HTERT RPE-1 (cell line): ENCODE measurements around the gene WFS1.

Experiments
- in situ Hi-C: fragments of 300-500 bp; cut with MboI; formaldehyde crosslinking; loops from 4 replicates; pipeline ENCODE4 v1.14.3; 2020; ENCODE audit warnings: low sequenced_read_pairs

Gene WFS1

DNA sequence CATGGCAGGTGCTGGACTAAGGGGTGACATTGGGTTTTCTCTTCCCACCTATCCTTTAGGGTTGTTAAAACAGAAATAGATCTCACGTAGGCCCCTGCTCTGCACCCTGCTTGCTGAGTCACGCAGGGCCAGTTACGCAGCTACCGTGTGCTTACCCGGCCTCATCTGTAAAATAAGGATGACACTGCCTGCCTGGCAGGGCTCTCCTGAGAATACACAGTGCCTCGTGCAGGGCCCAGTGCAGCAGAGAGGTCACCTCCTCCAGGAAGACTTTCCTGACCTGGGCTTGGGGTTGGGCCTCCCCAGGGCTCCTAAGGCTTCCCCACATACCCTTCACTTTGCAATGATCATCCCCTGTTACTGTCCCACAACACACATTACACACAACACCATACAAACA is 35.7 kb upstream of the WFS1 start:
- in situ Hi-C loops, result no loop called here

DNA sequence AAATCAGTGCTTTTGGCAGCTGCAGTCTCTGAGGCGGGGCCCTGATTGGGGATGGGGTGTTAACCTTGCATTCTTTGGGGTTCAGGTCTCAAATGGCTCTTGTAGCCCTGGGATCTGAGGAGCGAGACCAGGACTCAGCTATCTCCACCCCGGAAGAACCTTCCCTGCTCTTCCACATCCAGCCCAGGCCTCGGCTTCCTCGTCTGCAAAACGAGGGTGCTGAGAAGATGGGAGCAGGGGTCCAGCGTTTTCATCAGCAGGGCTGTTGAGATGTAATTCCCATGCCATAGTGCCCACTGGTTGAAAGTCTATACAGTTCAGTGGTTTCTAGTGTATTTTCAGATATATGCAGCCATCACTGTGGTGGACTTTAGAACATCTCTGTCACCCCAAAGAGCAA is 34.6 kb upstream of the WFS1 start:
- in situ Hi-C loops, result no loop called here

DNA sequence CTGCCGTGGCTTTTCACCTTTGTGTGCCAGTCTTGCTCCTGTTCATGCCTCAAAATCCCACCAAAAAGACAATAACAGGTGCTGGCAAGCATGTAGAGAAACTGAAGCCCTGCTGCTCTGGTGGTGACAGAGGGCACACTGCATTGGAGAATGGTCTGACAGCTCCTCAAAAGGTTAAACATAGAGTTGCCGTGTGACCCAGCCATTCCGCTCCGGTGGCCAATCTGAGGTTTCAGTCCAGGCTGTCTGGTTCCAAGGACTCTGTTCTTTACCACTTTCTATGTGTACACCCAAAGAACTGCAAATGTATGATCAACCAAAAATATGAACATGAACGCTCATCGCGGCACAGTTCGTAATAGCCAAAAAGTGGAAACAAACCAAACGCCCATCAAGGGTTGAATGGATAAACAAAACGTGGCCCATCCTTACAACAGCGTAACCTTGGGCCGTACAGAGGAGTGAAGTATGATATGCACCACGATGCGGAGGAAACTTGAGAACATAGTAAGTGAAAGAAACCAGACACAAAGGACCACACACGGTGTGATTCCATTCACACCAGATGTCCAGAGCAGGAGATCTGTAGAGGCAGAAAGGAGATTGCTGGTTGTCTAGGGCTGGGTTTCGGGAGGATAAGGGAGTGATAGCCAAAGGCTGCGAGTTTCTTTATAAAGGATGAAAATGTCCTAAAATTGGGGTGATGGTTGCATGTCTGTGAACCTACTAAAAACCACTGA is 33.6 kb upstream of the WFS1 start:
- in situ Hi-C loops, result no loop called here

DNA sequence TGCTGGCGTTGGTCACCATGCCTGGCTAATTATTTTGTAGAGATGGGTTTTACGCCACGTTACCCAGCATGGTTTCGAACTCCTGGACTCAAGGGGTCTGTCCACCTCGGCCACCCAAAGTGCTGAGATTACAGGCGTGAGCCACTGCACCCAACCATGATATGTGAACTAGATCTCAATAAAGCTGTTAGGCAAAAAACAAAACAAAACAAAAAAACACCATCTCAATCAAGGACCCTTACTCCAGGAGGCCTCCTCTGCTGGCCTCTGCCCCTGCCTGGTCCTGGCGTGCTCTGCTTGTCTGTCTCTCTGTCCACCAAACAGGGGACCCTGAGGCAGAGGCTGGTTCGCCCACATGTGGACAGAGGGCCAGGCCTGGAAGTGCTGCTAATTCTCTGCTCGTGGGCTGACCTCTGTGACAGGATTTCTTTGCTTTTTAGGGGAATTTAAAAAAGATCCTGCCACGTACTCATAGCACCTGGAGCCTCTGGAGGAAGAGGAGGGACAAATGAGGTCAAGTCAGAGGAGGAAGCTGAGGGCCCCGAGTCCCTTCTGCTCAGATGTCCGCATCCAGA is 32.7 kb upstream of the WFS1 start:
- in situ Hi-C loops, result no loop called here

DNA sequence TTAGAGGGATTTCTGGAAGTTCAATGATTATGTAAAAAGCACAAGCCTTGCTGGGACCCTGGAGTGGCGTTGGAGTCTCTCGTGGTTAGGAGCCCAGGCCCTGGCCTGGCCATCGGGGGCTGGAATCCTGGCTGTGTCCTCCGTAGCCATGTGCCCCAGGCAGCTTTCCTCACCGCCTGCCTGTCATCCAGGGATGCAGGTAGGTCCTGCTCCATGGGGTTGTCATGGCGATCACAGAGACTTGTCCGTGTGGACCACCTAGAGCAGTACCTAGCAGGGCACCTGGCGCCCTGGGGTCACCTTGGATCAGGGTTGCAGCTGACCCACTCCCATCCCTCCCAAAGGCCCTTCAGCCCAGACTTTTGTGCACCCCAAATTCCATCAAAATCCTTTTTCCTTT is 30.2 kb upstream of the WFS1 start:
- in situ Hi-C loops, result no loop called here

DNA sequence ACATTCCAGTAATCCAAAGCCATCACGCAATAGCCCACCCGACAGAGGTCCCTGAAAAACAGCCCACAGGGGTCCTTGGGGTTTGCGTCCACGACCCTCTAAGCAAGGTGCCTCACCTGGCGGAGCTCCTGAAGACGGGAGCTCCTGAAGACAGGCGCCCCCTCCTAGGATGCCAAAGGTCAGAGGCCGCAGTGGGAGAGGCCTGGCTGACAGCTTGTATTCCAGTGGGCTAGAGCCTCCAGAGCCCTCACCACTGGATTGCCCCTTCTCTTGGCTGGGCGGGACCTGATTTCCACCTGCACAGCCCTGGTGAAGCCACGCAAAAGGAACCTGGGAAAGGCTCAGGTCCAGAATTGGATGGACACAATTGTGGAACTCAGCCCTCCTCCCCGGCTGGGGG is 29.7 kb upstream of the WFS1 start:
- in situ Hi-C loops, result no loop called here

DNA sequence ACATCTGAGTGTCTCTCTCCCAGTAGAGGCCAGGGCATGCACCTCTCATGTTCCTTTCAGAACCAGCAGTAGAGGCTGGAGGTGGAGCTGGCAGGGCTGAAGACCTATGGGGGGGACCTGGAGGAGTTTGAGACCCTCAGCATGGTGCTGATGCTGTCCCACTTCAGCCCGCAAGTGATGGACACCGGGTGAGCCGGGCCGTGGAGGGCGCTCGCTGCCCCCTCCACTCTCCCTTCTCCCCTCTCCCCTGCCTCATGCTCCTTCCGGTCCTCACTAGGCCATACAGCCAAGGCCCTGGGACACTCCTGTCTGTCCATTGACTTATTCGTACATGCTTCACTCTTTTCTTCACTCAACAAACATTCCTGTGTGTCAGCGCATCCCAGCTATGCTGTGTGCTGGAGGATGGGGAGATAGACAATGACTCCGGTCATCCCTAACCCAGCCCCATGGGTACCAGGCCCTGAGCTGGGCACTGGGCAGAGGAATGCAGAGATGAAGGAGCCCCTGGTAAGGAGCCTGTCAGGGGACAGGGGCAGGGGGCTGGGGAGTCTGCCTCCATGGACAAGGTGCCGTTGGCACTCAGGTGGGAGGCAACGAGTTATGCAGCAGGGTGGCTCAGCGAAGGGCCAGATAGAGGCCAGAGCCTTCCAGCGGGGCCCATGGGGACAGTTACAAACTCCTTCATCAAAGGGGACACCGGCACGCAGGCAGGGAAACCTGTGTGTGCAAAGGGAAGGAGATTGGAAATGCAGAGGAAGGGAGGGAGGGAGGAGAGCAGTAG is 28.4 kb upstream of the WFS1 start:
- in situ Hi-C loops, result no loop called here

DNA sequence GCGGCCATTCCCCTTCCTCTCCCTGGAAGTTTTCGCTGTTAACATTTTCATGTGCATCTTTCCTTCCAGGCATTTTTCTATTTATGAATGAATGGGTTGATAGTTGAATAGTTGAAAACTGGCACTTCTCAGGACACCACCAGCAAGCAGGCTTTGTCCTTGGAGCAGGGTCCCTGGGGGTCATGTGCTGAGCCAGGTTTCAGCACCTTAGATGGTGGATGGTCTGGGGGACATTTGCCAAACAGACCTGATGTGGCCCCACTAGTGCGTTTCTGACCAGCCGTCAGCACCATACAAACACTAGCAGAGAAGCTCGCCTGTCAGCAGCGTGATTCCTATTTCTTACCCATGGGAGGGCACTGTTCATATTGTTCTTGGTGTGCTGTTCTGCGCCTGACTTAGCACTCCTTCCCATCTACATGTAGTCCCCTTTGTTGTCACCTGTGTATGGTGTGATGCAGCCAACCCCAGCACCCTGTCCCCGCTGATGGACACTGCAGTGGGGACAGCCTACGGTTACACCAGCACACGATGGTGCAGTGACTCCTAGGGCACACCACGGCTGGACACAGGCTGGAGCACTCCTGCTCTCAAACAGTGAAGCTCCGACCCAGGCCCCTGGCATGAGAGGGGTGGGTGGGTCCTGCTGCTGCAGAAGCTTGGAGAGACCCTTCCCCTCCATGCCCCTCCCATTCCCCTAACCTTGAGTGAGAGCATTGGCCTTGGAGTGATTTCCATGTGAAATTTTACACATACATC is 27.2 kb upstream of the WFS1 start:
- in situ Hi-C loops, result no loop called here

DNA sequence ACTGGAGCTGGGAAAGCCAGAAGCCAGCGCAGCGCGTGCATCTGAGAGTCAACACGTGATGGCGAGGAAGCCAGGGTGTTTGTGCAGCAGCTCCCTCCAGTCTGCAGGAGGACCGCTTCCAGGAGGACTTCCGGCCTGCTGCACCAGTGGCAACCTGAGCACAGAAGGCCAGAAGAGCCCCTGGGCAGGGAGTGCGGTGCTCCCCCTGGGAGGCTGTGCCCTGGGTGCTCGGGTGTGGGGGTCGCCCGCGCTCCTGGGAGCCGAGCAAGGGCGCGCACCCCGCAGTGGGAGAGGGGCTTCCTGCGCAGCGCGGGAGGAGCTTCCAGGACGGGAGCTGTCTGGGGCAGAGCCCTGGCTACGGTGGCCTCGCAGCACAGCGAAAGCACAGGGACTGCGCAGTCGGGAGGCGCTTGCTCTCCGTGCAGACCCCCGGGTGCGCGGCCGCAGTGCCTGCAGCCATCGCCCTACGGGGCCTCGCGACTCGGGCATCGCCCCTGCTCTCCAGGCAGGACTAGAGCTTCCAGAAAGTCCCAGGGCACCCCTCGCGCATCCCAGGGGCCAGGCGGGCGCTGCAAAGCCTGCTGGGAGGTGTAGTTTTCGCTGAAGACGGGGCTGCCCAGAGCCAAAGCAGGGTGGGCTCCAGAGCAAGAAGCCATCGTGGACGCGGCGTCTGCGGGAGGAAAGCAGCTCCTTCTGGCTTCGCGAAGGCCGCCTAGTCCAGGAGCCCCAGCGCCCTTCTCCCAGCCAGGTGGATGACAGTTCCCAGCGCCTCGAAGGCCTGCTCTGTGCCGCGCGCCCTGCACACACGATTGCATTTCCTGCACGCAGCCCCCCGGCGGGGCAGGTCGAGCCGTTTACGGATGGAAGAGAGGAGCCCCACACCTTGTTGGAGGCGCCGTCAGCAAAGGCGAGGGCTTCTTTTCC is 24.1 kb upstream of the WFS1 start:
- in situ Hi-C loops, result no loop called here

DNA sequence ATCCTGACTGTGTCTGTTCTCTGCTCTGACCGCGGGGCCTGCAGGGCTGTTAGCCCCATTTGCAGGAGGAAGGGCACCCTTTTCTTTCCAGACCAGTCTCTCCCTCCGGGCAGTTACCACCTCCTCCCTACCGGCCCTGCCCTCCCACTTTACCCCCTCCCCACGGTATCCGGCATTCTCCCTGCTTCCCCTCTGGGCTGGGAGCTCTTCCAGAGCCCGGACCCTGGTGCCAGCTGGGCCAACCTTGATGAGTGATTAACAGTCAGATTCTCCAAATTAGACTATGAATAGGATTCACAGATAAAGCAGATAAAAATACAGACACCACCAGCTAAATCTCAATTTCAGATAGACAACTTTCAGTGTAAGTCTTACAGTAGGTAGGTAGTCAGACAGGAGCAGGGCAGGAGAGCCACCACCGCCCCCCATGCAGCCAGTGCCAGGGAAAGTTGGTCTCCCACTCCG is 23.4 kb upstream of the WFS1 start:
- in situ Hi-C loops, result no loop called here

DNA sequence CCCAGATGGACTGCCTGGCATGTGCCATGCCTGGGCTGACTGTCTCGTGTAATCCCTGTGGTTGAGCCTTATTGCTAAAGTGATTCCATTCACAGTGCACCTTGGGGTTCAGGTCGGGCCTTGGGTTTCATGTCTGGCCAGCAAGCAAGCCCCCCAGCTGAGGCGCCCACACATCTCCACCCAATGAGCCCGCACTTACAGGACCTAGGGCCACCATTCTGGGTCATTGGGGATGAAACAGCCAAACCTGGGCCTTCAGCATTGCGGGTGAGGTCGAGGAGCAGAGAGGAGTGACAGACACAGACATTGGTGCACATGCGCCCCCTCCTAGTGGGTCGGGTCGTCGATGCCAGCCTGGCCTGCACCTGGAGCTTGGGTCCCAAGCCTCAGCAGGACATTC is 21.3 kb upstream of the WFS1 start:
- in situ Hi-C loops, result no loop called here

DNA sequence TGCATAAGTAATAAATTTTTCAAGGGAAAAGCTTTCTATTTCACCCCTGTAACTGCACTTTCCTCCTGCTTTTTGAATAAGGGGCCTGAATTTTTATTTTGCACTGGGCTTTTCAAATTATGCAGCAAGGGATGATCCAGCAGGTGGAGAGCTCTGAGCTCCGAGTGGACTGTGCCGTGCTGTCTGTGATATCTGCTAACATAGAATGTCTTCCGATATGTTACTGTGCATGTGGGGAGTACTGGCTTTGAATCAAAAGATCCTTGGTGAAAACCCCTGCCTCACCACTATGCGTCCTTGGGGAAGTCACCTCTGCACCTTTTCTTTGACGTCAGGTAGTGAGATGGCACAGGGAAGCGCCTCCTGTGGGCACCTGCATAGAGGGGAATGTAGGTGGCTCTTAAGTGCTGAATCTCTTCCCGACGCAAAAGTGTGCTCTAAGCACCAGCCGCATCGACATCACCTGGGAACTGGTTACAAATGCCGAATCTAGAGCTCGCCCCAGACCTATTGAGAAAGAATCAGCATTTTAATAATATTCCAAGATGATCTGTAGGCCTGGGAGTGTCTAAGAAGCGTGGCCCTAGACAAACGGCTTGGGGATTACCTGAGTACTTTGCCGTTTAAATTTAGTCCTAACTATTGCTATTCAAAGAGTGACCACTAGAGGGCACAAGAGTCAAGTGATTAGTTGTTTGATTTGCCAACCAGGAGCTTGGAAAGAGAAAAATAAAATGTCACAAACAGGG is 19.2 kb upstream of the WFS1 start:
- in situ Hi-C loops, result no loop called here

DNA sequence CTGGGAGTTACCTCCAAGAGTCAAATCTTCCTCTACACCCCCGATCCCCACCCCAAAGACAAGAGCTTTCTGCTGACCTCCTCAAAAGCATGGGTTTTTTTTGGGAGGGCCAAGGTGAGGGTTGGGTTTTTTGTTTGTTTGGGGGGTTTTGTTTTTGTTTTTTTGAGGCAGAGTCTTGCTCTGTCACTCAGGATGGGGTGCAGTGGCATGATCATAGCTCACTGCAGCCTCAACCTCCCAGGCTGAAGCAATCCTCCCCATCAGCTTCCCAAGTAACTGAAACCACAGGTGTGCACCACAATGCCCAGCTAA is 18.7 kb upstream of the WFS1 start:
- in situ Hi-C loops, result no loop called here

DNA sequence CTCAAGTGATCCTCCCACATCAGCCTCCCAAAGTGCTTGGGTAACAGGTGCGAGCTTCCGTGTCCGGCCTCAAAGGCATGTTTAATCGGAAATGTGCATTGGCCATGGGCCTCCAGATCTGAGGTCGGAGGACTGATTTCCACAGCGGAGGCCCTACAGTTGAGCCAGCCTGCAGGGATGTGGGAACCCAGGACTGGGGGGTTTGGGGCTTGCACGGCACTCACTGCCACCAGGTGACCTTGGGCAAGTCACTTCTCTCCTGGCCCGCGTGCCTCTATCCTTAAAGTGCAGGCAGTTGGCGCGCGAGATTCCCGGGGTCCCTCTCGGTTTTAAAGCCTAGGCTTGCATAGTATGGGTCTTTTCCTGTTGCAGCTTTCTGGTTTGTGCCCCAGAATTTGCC is 18.3 kb upstream of the WFS1 start:
- in situ Hi-C loops, result no loop called here

DNA sequence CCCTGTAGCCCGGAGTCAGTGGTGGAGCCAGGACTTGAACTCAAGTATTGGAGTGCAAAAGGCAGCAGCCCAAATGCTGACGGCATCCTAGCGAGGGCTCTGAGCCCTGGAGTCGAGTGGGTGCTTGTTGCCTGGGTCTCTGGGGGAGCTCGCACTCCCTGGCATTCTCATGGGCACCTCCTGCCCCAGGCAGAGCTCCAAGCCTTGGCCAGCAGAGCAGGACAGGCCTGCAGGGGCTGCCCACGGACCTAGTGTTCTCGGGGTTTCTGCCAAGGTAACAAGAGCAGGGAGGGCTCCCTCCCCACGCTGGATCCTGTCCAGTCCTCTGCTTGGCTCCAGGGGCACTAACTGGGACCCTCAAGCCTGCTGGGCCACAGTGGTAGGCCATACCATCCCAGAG is 17.6 kb upstream of the WFS1 start:
- in situ Hi-C loops, result no loop called here

DNA sequence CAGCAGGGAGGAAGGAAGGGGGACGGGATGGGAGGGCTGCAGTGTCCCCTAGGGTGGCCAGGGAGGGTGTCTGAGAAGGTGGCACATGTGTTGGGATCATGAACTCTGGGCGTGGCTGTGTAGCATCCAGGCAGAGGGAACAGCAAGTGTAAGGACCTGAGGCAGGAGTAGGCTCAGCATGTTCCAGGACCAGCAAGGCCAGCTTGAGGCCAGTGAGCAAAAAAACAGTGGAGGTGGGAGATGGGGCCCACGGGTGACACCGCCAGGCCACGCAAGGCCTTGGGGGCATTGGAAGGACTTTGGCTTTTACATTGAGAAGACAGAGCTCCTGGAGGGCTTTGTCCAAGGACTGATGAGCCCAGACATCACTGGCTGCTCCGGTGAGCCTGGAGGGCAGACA is 16.5 kb upstream of the WFS1 start:
- in situ Hi-C loops, result no loop called here

DNA sequence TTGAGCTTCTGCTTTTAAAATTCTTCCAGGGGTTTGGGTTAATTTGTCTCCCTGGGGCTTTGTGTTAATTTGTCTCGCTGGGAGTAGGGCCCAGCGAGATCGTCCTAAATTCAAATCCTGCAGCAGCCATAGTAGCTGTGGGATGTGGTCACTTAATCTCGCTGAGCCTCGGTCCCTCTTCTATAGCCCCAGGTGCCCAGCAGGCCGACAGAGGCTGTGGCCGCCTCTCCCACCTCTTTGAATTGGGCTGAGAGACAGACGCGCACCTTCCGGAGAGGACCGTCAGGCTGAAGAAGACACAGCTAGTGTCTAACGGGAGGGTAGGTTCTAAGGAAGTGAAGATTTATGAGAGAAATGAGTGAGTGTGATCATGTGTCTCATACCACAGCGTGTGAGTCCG is 15.7 kb upstream of the WFS1 start:
- in situ Hi-C loops, result no loop called here

DNA sequence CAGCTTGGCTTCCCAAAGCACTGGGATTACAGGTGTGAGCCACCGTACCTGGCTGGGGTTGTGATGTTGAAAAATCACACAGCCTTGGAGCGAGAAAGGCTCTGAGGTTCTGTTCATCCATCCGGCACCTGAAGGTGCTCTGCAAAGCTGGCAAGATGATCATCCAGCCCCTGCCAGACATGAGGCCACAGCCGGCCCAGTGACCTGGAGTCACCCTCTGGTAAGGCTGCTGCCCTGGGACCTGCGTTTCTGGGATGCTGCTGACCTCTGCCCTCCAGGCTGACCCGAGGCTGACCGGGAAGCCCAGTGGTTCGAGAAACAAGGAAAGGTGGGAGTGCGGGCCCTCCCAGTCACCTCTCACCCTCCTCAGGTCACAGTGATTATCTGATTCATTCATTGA is 13.5 kb upstream of the WFS1 start:
- in situ Hi-C loops, result no loop called here

DNA sequence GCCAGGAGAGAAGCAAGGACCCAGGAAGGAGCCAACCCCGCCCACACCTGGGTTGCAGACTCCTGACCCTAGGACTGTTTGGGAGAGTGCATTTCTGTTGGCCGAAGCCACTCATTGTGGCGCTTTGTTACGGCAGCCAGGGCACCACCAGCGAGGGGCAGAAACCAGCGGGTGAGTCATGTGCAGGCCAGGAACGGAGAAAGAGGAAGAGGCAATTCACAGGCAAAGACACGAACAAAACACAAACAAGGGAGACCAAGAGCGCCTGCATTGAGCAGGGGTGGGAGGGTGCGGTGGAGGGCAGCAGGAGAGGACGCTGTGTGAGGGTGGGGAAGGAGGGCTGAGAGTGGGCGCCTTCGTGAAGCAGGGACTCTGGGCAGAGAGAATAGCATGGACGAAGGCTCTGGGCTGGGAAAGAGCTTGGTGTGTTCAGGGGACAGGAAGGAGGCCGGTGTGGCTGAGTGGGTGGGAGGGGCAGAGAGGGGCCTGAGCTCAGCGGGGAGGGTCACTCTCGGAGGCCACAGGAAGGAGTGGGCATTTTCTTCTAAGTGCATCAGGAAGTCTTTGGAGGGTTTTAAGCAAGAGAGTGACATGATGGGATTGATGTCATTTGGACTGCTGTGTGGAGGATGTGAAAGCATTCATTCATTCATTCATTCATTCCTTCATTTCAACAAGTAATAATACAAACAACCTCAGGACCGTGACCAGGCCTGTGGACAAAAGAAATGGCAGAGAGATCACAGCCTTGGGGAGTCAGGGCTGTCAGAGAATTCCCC is 12.2 kb upstream of the WFS1 start:
- in situ Hi-C loops, result no loop called here
